GM15510 (cell line): Measurements from ENCODE around the gene KPNB1.

Source experiments
- POLR2A ChIP-seq: IDR thresholded peaks from 3 replicates; pipeline ENCODE4 v1.6.1; 2011; ENCODE audit warnings: borderline replicate concordance; ENCODE audit not compliant: insufficient read length; ENCODE audit errors: extremely low read depth

KPNB1 gene

GRCh38 chr17:47720196-47720595, 70.5 kb downstream of the KPNB1 start:
- no peak for TF ChIP-seq POLR2A

DNA sequence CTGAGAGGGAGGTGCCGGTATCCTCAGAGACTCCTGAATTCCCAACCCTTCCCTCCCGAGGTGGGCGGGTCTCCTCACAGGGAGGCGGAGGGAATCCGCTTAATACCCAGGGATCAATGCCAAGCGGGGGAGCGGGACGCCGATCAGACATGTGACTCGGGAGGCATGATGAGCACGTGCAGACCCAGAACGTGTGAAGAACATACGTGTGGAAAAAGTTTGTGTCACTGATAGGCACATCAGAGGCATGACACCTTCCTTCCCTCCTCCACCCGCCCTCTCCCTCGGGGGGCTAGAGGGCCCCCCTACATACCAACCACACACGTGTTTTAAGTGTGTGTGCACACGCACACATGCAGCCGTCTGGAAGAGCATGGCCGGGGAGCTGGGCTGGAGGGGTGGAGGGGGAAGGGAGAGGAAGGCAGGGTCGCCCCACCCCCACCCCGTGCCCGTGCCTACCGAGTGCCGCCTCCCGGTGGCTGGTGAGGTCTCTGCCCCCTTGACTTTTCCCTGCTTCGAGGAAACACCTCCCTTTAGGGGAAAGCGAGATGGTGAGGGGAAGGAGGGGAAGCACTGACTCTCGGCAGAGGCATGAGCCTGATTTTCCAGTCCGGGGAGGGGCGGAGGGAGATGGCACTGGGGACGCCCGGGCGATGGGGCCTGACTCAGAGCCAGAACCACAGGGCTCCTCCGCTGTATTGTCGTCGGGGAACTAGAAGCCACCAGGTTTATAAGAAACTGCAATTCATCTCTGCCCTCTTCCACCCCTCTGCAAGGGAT, 71.2 kb downstream of the KPNB1 start:
- no peak for TF ChIP-seq POLR2A

- TF ChIP-seq POLR2A, result no peak
Measured at GRCh38 chr17:47721725-47722124, 72.0 kb downstream of the KPNB1 start.

GRCh38 chr17:47724705-47725104, 75.0 kb downstream of the KPNB1 start:
- no peak for TF ChIP-seq POLR2A

GRCh38 chr17:47725446-47726111, 75.9 kb downstream of the KPNB1 start:
- TF ChIP-seq POLR2A, result no peak

- no peak for TF ChIP-seq POLR2A
Measured at GRCh38 chr17:47726796-47727703, 77.3 kb downstream of the KPNB1 start.

GRCh38 chr17:47727704-47728036, 78.0 kb downstream of the KPNB1 start:
- no peak for TF ChIP-seq POLR2A

GRCh38 chr17:47728214-47728877, 78.6 kb downstream of the KPNB1 start:
- TF ChIP-seq POLR2A, result no peak

DNA sequence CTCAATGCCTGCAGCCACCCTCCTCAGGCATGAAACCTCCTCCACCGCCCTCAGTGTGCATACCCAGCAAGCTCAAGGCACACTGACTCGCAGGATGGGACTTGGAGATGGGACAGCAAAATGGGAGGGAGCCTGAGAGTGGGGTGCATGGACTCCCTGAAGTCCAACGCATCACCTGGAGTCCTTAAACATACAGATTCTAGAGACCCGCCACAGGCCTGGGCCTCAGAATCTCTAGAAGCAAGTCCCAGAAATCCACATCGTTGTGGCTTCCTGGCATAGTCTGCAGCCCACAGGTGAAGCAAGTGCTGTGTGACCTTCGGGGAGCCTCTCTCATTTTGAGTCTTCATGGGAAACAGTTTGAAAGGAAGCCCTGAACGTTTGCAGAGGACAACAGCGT, 79.8 kb downstream of the KPNB1 start:
- TF ChIP-seq POLR2A, result no peak

- no peak for TF ChIP-seq POLR2A
Measured at GRCh38 chr17:47730681-47731080, 81.0 kb downstream of the KPNB1 start.

- no peak for TF ChIP-seq POLR2A
Measured at GRCh38 chr17:47731396-47731795, 81.7 kb downstream of the KPNB1 start.

- TF ChIP-seq POLR2A, result no peak
Measured at GRCh38 chr17:47732399-47733046, 82.8 kb downstream of the KPNB1 start.

GRCh38 chr17:47733047-47733673, 83.4 kb downstream of the KPNB1 start, which contains the start of gene TBX21:
TBX21 (plus strand) TSS chr17:47733236; CDS start chr17:47733455, 219 bp downstream.
- TF ChIP-seq POLR2A, result peak; percentile 77

GRCh38 chr17:47733674-47734410, 84.1 kb downstream of the KPNB1 start:
- TF ChIP-seq POLR2A, result no peak

GRCh38 chr17:47735139-47735464, 85.4 kb downstream of the KPNB1 start:
- no peak for TF ChIP-seq POLR2A
